SK-N-MC (cell line): ENCODE results near the gene FAM151A.

Source experiments
- EZH2 ChIP-seq: fragments of 200-600 bp; sonication (generic); IDR thresholded peaks from one replicate; pipeline ENCODE4 v1.6.1; 2017; ENCODE audit warnings: antibody characterized with exemption
- POLR2AphosphoS5 ChIP-seq: IDR thresholded peaks from 2 replicates; pipeline ENCODE4 v1.6.1; 2012; ENCODE audit warnings: mild to moderate bottlenecking, low read depth, low read length, borderline replicate concordance

- no peak for TF ChIP-seq POLR2AphosphoS5
- no peak for TF ChIP-seq EZH2
These were observed 13.3 kb downstream of the FAM151A start for GRCh38 chr1:54610048-54610447.
